B cell (primary cell): ENCODE data around the gene SLC12A7. TPM values are rescaled to one million over a fixed set of nuclear protein-coding genes. Genes with fewer than 3 reads are reported as not detected.

Source experiments
- ATAC-seq: fragments of 200-7000 bp; cut with Tn5 transposase; one replicate; pipeline ENCODE4 v1.10.0; 2021; ENCODE audit warnings: low read depth, mild to moderate bottlenecking, moderate number of reproducible peaks, moderate library complexity
- CTCF ChIA-PET: fragments of 350-600 bp; sonication (Branson Sonifier 250); formaldehyde crosslinking; loops from one replicate; lab custom pipeline; 2021; ENCODE audit warnings: antibody characterized with exemption, inconsistent platforms; lab: Charles Lee
- POLR2A ChIA-PET: fragments of 350-600 bp; sonication (Branson Sonifier 250); formaldehyde crosslinking; loops from one replicate; lab custom pipeline; 2021; ENCODE audit warnings: antibody characterized with exemption; lab: Charles Lee
- DNase-seq: peaks from one replicate; pipeline ENCODE4 v3.0.0; 2013
- H2AFZ ChIP-seq: 2 replicates; pipeline ENCODE4 v1.6.1; 2012; ENCODE audit warnings: mild to moderate bottlenecking, low read depth, low read length; ENCODE audit not compliant: insufficient read depth, poor library complexity, severe bottlenecking
- H3K27ac ChIP-seq, 2 donors: 1 replicate in 1 of 2; 2 replicates in 1 of 2; pipeline ENCODE4 v1.5.1; 2012 to 2013; ENCODE audit warnings: low read length in 2 of 2, mild to moderate bottlenecking in 2 of 2, moderate library complexity in 1 of 2
- H3K27me3 ChIP-seq, 4 experiments: fragments of 200-600 bp in 1 of 4; sonication (generic) in 1 of 4; replicated peaks in 1 of 4; 1 replicate in 2 of 4; 2 replicates in 2 of 4; pipeline versions ENCODE4 v1.6.1 to v1.7.0; 2013 to 2016; ENCODE audit warnings: low read length in 3 of 4, mild to moderate bottlenecking in 2 of 4, mixed read lengths in 1 of 4, moderate library complexity in 1 of 4; ENCODE audit not compliant: insufficient read depth in 4 of 4, control insufficient read depth in 3 of 4; ENCODE audit errors: control extremely low read depth in 1 of 4
- H3K36me3 ChIP-seq, 2 experiments: replicated peaks in 1 of 2; 1 replicate in 1 of 2; 2 replicates in 1 of 2; pipeline versions ENCODE4 v1.6.1 to v1.7.1; 2013; ENCODE audit warnings: low read length in 1 of 2; ENCODE audit not compliant: insufficient read depth in 2 of 2, control insufficient read depth in 1 of 2; ENCODE audit errors: control extremely low read depth in 1 of 2, extremely low read depth in 1 of 2
- H3K4me1 ChIP-seq, 2 donors: fragments of 200-600 bp in 1 of 2; sonication (generic) in 1 of 2; 1 replicate in 1 of 2; 2 replicates in 1 of 2; pipeline versions ENCODE4 v1.5.1 to v1.6.1; 2013 to 2017; ENCODE audit warnings: low read length in 2 of 2; ENCODE audit not compliant: control insufficient read depth in 2 of 2, insufficient read depth in 2 of 2
- H3K4me2 ChIP-seq: replicated peaks from 2 replicates; pipeline ENCODE3; 2012; ENCODE audit warnings: mild to moderate bottlenecking, low read depth, low read length; ENCODE audit not compliant: poor library complexity, severe bottlenecking
- H3K4me3 ChIP-seq, 5 experiments: fragments of 200-600 bp in 1 of 5; sonication (generic) in 1 of 5; 1 replicate in 3 of 5; 2 replicates in 2 of 5; pipeline versions ENCODE4 v1.5.1 to v1.7.0; 2011 to 2016; ENCODE audit warnings: low read length in 4 of 5, mild to moderate bottlenecking in 4 of 5, low read depth in 2 of 5, control low read depth in 1 of 5, moderate library complexity in 1 of 5; ENCODE audit not compliant: insufficient read depth in 1 of 5; ENCODE audit errors: control extremely low read depth in 1 of 5, extremely low read depth in 1 of 5
- H3K79me2 ChIP-seq: fragments of 200-600 bp; sonication (generic); one replicate; pipeline ENCODE4 v1.6.0; 2016; ENCODE audit warnings: low read length; ENCODE audit not compliant: control insufficient read depth, insufficient read depth
- H3K9ac ChIP-seq: fragments of 200-600 bp; sonication (generic); 2 replicates; pipeline ENCODE4 v1.6.1; 2017; ENCODE audit warnings: mild to moderate bottlenecking, low read length, moderate library complexity
- H3K9me3 ChIP-seq, 3 donors: one replicate each; pipeline versions ENCODE4 v1.6.1 to v1.7.1; 2013; ENCODE audit warnings: low read length in 2 of 3; ENCODE audit not compliant: control insufficient read depth in 2 of 3, insufficient read depth in 1 of 3; ENCODE audit errors: control extremely low read depth in 1 of 3
- H4K20me1 ChIP-seq: 2 replicates; pipeline ENCODE4 v1.6.0; 2012; ENCODE audit warnings: mild to moderate bottlenecking, low read length; ENCODE audit not compliant: insufficient read depth, control insufficient read depth, poor library complexity, severe bottlenecking
- H3K27ac Mint-ChIP-seq: one replicate; pipeline ENCODE4 v1.8.0; 2021; ENCODE audit warnings: mixed read lengths
- H3K27me3 Mint-ChIP-seq: one replicate; pipeline ENCODE4 v1.8.0; 2021; ENCODE audit warnings: mixed read lengths
- H3K4me1 Mint-ChIP-seq: one replicate; pipeline ENCODE4 v1.8.0; 2021; ENCODE audit warnings: mixed read lengths
- H3K4me3 Mint-ChIP-seq: one replicate; pipeline ENCODE4 v1.8.0; 2021; ENCODE audit warnings: mixed read lengths
- H3K9me3 Mint-ChIP-seq: one replicate; pipeline ENCODE4 v1.8.0; 2022; ENCODE audit warnings: mixed read lengths; ENCODE audit not compliant: insufficient read depth
- EZH2 ChIP-seq: IDR thresholded peaks from 2 replicates; pipeline ENCODE4 v1.6.1; 2012; ENCODE audit warnings: borderline replicate concordance, low read depth, mild to moderate bottlenecking, moderate library complexity, low read length; ENCODE audit not compliant: insufficient read depth, poor library complexity, severe bottlenecking
- WGBS: methylation state at CpG from one replicate; pipeline ENCODE4 v1.1.5; 2013; ENCODE audit warnings: missing lambda C conversion rate; ENCODE audit not compliant: insufficient coverage; 5-methylcytosine and 5-hydroxymethylcytosine counted together
- intact Hi-C: fragments of 100-400 bp; cut with micrococcal nuclease; formaldehyde crosslinking; loops from one replicate; pipeline ENCODE4 v1.10.0; 2022
- polyA plus RNA-seq: library from polyadenylated mRNA; depleted of rRNA; stranded (reverse); fragments of >200 nt; gene quantifications from 2 replicates; pipeline ENCODE4 v1.2.3, GENCODE V29; 2012
- total RNA-seq, 2 donors: library from RNA; stranded (reverse); fragments of 120-200 nt in 1 of 2; gene quantifications; 1 replicate in 1 of 2; 2 replicates in 1 of 2; pipeline versions ENCODE4 v1.2.3 to v1.2.4, GENCODE V29; 2013 to 2022
- TF ChIP-seq, protein P1 (sequence below): fragments of 200-600 bp; IDR thresholded peaks from one replicate; pipeline ENCODE4 v1.8.0; 2022; ENCODE audit warnings: antibody characterized with exemption, mild to moderate bottlenecking

The SLC12A7 gene
- total and polyA plus RNA-seq, 2 donors (not counting 1 experiment from before 2014, with no cell fraction given), result 25.5 to 34.4 TPM

DNA sequence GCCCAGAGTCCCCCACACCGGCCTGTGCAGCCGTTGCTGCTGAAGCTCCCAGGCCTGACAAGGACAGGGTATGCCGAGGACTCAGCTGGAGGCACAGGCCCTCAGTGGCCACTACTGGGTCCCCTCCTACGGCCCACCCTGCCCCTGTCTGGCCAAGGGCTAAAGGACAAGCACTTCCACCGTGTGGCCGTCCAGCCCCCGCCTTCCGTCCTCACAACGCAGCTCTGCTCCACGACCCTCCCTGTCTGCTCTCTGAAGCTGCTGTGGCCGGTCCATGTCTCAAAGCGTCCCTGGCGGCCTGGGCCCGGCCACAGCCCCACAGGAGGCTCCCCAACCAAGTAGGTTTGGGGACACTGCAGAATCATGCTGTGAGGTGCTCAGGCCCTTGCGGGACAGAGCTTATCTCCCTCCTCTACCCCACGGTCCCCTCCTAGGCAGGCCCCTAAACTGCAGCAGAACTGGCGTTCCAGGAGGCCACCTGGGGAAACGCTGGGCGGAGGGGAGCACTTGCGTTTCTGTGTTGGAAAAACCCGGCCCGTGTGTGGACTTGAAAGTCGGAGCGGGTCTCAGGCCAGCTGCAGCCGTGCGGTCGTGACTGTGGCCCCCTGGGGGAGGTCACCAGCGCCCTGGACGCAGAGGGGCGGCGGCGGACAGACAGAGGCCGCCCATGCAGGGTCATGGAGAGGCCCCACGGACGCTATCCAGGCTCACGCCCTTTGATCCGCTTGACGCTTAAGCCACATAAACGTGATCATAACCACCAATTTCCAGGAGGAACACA is 57.7 kb downstream of the SLC12A7 start:
- no peak overlapping the region for H3K4me3 Mint-ChIP-seq
- Histone ChIP-seq H3K36me3 (peaks cover 0 to 3% of the 10 kb centered on the region in 2 experiments), H4K20me1 (no peaks in the 10 kb centered on the region), H3K9me3 (no peaks in the 10 kb centered on the region), H3K27ac (no peak overlapping the region), H3K4me2 (no peak overlapping the region), H2AFZ (no peak overlapping the region), H3K4me3 (no peak overlapping the region), H3K27me3 (no peaks in the 10 kb centered on the region), H3K79me2 (no peaks in the 10 kb centered on the region), H3K9ac (no peak overlapping the region), H3K4me1 (no peaks in the 10 kb centered on the region)
- H3K27me3 Mint-ChIP-seq, result no peaks in the 10 kb centered on the region
- CTCF ChIA-PET, result no interaction called here
- H3K4me1 Mint-ChIP-seq, result no peaks in the 10 kb centered on the region
- no peak overlapping the region for H3K27ac Mint-ChIP-seq
- ATAC-seq (no peak), DNase-seq (no peak)
- TF ChIP-seq, protein P1, sequence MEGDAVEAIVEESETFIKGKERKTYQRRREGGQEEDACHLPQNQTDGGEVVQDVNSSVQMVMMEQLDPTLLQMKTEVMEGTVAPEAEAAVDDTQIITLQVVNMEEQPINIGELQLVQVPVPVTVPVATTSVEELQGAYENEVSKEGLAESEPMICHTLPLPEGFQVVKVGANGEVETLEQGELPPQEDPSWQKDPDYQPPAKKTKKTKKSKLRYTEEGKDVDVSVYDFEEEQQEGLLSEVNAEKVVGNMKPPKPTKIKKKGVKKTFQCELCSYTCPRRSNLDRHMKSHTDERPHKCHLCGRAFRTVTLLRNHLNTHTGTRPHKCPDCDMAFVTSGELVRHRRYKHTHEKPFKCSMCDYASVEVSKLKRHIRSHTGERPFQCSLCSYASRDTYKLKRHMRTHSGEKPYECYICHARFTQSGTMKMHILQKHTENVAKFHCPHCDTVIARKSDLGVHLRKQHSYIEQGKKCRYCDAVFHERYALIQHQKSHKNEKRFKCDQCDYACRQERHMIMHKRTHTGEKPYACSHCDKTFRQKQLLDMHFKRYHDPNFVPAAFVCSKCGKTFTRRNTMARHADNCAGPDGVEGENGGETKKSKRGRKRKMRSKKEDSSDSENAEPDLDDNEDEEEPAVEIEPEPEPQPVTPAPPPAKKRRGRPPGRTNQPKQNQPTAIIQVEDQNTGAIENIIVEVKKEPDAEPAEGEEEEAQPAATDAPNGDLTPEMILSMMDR, result no peak
- TF ChIP-seq EZH2, result no peak
- WGBS, result 90% methylated on average over 39 of the region's 39 CpGs
- intact Hi-C loops, result no loop called here
- H3K9me3 Mint-ChIP-seq, result no peaks in the 10 kb centered on the region
- POLR2A ChIA-PET, result no interaction called here

DNA sequence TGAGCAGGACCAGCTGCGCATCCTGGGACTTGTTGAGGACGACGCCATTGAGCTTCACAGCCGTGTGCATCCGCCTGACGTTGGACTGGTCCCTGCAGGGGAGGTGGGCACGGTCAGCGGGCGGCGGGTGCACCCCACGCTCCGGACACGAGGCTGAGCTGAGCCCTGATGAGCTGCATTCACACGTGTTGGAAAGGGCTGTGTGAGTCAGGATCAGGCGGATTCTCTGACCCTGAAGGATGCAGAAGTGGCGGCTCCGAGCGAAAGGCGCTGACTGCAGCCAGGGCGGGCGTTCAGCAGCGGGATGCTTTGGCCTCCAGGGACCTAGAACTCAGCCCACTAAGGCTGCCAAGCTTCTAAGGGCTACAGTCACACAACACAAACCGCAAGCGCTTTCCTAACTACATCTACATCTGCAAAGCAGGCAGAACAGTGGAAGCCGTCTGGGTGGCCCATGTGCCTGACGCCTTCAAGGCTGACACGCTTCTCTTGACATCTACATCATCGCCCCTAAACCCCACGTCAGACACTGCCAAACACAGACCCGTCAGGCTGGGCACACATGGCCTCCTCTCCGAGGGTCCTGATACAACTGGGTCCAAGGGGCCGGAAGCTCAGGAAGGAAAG is 58.4 kb downstream of the SLC12A7 start:
- intact Hi-C loops, result no loop called here
- POLR2A ChIA-PET, result no interaction called here
- peaks cover 0 to 3% of the 10 kb centered on the region in 2 experiments for H3K36me3 ChIP-seq

More for the DNA sequence above, 58.4 kb downstream of the SLC12A7 start:
- ATAC-seq, result no peak
- Histone ChIP-seq H4K20me1 (no peaks in the 10 kb centered on the region), H3K79me2 (no peaks in the 10 kb centered on the region), H3K9ac (no peak overlapping the region), H3K27ac (no peak overlapping the region), H3K9me3 (no peaks in the 10 kb centered on the region), H3K4me1 (no peaks in the 10 kb centered on the region), H2AFZ (no peak overlapping the region), H3K4me3 (no peak overlapping the region), H3K4me2 (no peak overlapping the region), H3K27me3 (no peaks in the 10 kb centered on the region)
- DNase-seq, result no peak
- no peak overlapping the region for H3K27ac Mint-ChIP-seq
- no peak for TF ChIP-seq EZH2
- TF ChIP-seq, protein P1, result no peak
- WGBS, result 93% methylated on average over 32 of the region's 32 CpGs
- H3K27me3 Mint-ChIP-seq, result no peaks in the 10 kb centered on the region
- CTCF ChIA-PET, result no interaction called here
- H3K4me1 Mint-ChIP-seq, result no peaks in the 10 kb centered on the region
- no peak overlapping the region for H3K4me3 Mint-ChIP-seq
- H3K9me3 Mint-ChIP-seq, result no peaks in the 10 kb centered on the region
